ENCODE measurements around the gene NLGN1. TPM values are rescaled to one million over a fixed set of nuclear protein-coding genes. Genes with fewer than 3 reads are reported as not detected.
"Not testable (repeated sequence)": the region's sequence is repeated elsewhere in the genome, so short reads cannot be mapped to it uniquely, and the experiment has no call there.

Gene NLGN1
- total and polyA plus RNA-seq, 7 experiments from 2014 or later, result not detected

GRCh38 chr3:173381936-173382335 lies 15.6 kb upstream of the NLGN1 start:
- ATAC-seq, CTCF ChIA-PET: not testable (repeated sequence)

GRCh38 chr3:173395073-173395411 lies 2.5 kb upstream of the NLGN1 start:
- DNase-seq (no peak), ATAC-seq (peak; percentile 62)
- CTCF ChIA-PET, result no interaction called here
- H3K27me3 ChIP-seq (ENCODE audit: control insufficient read depth in 2 of 2, insufficient read depth in 2 of 2, low read length in 2 of 2), result peaks cover 3 to 9% of the 10 kb centered on the region in 2 donors
- peaks cover 0 to 36% (median 5%) of the 10 kb centered on the region in 11 donors for H3K9me3 Mint-ChIP-seq
- intact Hi-C loops (cut with micrococcal nuclease), result loop anchor here in 1 of 2 donors (10.0 kb wide), 1 partner anchor 190 kb away; no protein-coding TSS in a partner anchor
- H3K27me3 Mint-ChIP-seq, result peaks cover 60 to 68% (median 63%) of the 10 kb centered on the region in 5 donors
- H3K4me1 ChIP-seq (ENCODE audit: control insufficient read depth in 2 of 2, insufficient read depth in 2 of 2, low read length in 2 of 2), result peaks cover 0 to 3% of the 10 kb centered on the region in 2 donors
- H3K4me3 Mint-ChIP-seq, result peak overlapping the region; percentile 71 to 86 (median 80)
- peak overlapping the region in 3 of 9 donors; percentile 41 to 81 (median 66) for H3K27ac Mint-ChIP-seq
- H3K36me3 ChIP-seq (ENCODE audit: control insufficient read depth in 2 of 3, insufficient read depth in 3 of 3, low read length in 3 of 3), result no peaks in the 10 kb centered on the region
- no peaks in the 10 kb centered on the region for H3K9me3 ChIP-seq (ENCODE audit: control insufficient read depth in 2 of 3, low read length in 3 of 3)
- POLR2A ChIA-PET, result no interaction called here
- H3K4me1 Mint-ChIP-seq, result peaks cover 23 to 39% (median 31%) of the 10 kb centered on the region in 7 donors
- no peak overlapping the region for H3K27ac ChIP-seq (ENCODE audit: low read depth, low read length)
- H3K36me3 Mint-ChIP-seq, result peaks cover 0 to 7% (median 0%) of the 10 kb centered on the region in 5 donors
- H3K4me3 ChIP-seq (ENCODE audit: low read length), result peak overlapping the region; percentile 38

More at GRCh38 chr3:173381936-173382335, 15.6 kb upstream of the NLGN1 start:
- H3K36me3 ChIP-seq (ENCODE audit: control insufficient read depth in 2 of 3, insufficient read depth in 3 of 3, low read length in 3 of 3); H3K4me1 Mint-ChIP-seq; H3K27me3 Mint-ChIP-seq; DNase-seq; H3K4me1 ChIP-seq (ENCODE audit: control insufficient read depth in 2 of 2, insufficient read depth in 2 of 2, low read length in 2 of 2); H3K4me3 ChIP-seq (ENCODE audit: low read length); H3K27ac Mint-ChIP-seq; H3K27ac ChIP-seq (ENCODE audit: low read depth, low read length); H3K4me3 Mint-ChIP-seq; H3K9me3 ChIP-seq (ENCODE audit: control insufficient read depth in 2 of 3, low read length in 3 of 3); POLR2A ChIA-PET; H3K36me3 Mint-ChIP-seq; intact Hi-C loops (cut with micrococcal nuclease); H3K27me3 ChIP-seq (ENCODE audit: control insufficient read depth in 2 of 2, insufficient read depth in 2 of 2, low read length in 2 of 2): not testable (repeated sequence)
- H3K9me3 Mint-ChIP-seq, result peaks cover 0 to 23% (median 6%) of the 10 kb centered on the region in 11 donors

DNA sequence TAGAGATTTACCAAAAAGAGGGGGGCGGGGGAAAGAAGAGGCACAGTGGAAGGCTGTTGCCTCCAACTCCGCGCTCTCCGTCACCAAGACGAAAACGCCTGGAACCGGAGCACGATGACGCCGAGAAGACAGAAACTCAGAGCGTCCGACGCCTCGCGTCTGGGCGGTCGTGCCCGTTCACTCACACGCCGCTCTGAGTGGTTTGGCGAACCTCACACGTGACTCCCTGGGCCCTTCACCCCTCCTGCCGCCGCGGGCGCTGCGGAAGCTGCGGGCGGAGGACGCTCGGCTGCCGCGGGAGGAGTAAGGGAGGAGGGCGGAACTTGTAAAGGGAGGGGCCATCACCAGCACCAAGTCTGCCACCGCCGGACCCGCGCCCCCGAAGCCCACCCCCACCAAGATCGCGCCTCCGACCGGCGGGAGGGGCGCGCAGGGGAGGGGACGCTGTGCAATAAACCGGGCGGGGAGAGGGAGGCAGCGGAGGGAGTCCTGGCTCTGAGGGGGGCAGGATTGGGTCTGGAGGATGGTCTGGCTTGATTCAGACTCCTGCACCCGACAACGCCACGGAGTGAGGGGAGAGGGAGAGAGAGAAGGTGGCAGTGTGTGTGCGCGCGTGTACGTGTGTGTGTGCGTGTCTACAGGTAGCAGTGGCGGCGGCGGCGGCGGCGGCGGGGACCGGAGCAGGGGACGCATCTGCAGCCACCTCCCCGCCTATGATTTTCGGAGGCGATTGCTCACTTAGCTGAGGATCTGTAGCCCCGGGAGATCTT lies 1.9 kb upstream of the NLGN1 start:
- H3K36me3 ChIP-seq (ENCODE audit: control insufficient read depth in 2 of 3, insufficient read depth in 3 of 3, low read length in 3 of 3), result no peaks in the 10 kb centered on the region
- Mint-ChIP-seq H3K9me3 (peaks cover 0 to 40% (median 6%) of the 10 kb centered on the region in 11 donors), H3K27ac (peak overlapping the region in 3 of 9 donors; percentile 14 to 81 (median 66)), H3K4me1 (peaks cover 23 to 39% (median 31%) of the 10 kb centered on the region in 7 donors), H3K36me3 (peaks cover 0 to 7% (median 0%) of the 10 kb centered on the region in 5 donors), H3K4me3 (peak overlapping the region; percentile 71 to 86 (median 81)), H3K27me3 (peaks cover 65 to 73% (median 68%) of the 10 kb centered on the region in 5 donors)
- intact Hi-C loops (cut with micrococcal nuclease), result loop anchor here in 1 of 2 donors (10.0 kb wide), 1 partner anchor 189 kb away; no protein-coding TSS in a partner anchor
- peak in 8 of 9 donors; percentile 10 to 57 (median 30) for DNase-seq
- no peaks in the 10 kb centered on the region for H3K9me3 ChIP-seq (ENCODE audit: control insufficient read depth in 2 of 3, low read length in 3 of 3)
- ATAC-seq, result peak; percentile 86
- H3K27me3 ChIP-seq (ENCODE audit: control insufficient read depth in 2 of 2, insufficient read depth in 2 of 2, low read length in 2 of 2), result peaks cover 3 to 9% of the 10 kb centered on the region in 2 donors
- H3K4me1 ChIP-seq (ENCODE audit: control insufficient read depth in 2 of 2, insufficient read depth in 2 of 2, low read length in 2 of 2), result peaks cover 0 to 3% of the 10 kb centered on the region in 2 donors
- CTCF ChIA-PET, result no interaction called here
- POLR2A ChIA-PET, result no interaction called here
- no peak overlapping the region for H3K27ac ChIP-seq (ENCODE audit: low read depth, low read length)
- H3K4me3 ChIP-seq (ENCODE audit: low read length), result peak overlapping the region; percentile 38

DNA sequence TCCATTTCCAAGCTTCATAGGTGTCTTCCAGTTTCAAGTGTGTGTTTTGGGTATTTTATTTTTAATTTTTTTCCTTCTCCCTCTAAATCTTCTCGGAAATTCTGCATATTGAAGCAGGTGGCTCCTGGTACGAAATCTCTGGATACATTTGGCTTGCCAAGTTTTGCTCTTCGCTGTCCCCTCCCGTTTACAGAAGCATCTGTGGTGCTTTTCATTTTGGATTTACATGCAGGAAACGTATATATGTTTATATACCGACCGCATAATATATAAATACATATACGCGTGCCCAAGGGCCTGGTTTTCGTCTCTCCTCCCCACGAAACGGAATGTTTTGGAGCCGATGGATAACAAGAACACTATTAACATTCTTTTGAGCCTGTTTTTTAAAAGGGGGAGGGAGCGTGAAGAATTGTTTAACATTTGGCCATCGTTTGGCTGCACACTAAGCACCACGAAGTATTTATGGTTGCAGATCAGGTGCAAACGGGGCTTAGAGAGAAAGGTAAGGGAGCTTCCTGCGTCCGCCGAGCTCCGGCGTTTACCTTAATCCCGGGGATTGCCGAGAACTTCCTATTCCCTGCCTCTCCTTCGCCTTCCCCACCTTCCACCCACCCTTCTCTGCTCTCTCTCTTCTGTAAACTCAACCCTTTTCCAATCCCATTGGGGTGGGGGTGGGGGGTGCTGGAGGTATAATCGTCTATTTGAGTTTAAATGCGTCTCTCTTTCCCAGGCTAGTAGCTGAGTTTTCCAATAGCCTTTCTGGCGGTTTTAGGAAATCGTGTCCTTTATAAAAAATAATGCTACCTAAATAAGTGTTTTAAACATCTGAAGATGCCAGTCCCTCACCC lies 1.1 kb upstream of the NLGN1 start:
- Histone ChIP-seq H3K27ac (ENCODE audit: low read depth, low read length) (no peak overlapping the region), H3K27me3 (ENCODE audit: control insufficient read depth in 2 of 2, insufficient read depth in 2 of 2, low read length in 2 of 2) (peaks cover 3 to 9% of the 10 kb centered on the region in 2 donors), H3K36me3 (ENCODE audit: control insufficient read depth in 2 of 3, insufficient read depth in 3 of 3, low read length in 3 of 3) (no peaks in the 10 kb centered on the region), H3K9me3 (ENCODE audit: control insufficient read depth in 2 of 3, low read length in 3 of 3) (no peaks in the 10 kb centered on the region), H3K4me1 (ENCODE audit: control insufficient read depth in 2 of 2, insufficient read depth in 2 of 2, low read length in 2 of 2) (peaks cover 0 to 3% of the 10 kb centered on the region in 2 donors), H3K4me3 (ENCODE audit: low read length) (no peak overlapping the region)
- no peak for ATAC-seq
- no peak for DNase-seq
- peak overlapping the region; percentile 71 to 86 (median 79) for H3K4me3 Mint-ChIP-seq
- H3K36me3 Mint-ChIP-seq, result peaks cover 0 to 7% (median 0%) of the 10 kb centered on the region in 5 donors
- intact Hi-C loops (cut with micrococcal nuclease), result loop anchor here in 1 of 2 donors (10.0 kb wide), 1 partner anchor 188 kb away; no protein-coding TSS in a partner anchor
- peak overlapping the region in 3 of 9 donors; percentile 7 to 31 (median 14) for H3K27ac Mint-ChIP-seq
- peaks cover 23 to 39% (median 31%) of the 10 kb centered on the region in 7 donors for H3K4me1 Mint-ChIP-seq
- peaks cover 63 to 68% (median 66%) of the 10 kb centered on the region in 5 donors for H3K27me3 Mint-ChIP-seq
- H3K9me3 Mint-ChIP-seq, result peaks cover 0 to 34% (median 6%) of the 10 kb centered on the region in 11 donors
- ChIA-PET CTCF (no interaction called here), POLR2A (no interaction called here)

GRCh38 chr3:173398111-173398479 lies 551 bp downstream of the NLGN1 start:
- Mint-ChIP-seq H3K27ac (peak overlapping the region in 1 of 9 donors; percentile 63), H3K4me3 (peak overlapping the region in 8 of 10 donors; percentile 17 to 86 (median 45)), H3K36me3 (peaks cover 0 to 7% (median 0%) of the 10 kb centered on the region in 5 donors), H3K4me1 (peaks cover 23 to 39% (median 31%) of the 10 kb centered on the region in 7 donors), H3K9me3 (peaks cover 0 to 34% (median 5%) of the 10 kb centered on the region in 11 donors), H3K27me3 (peaks cover 62 to 72% (median 65%) of the 10 kb centered on the region in 5 donors)
- Histone ChIP-seq H3K27me3 (ENCODE audit: control insufficient read depth in 2 of 2, insufficient read depth in 2 of 2, low read length in 2 of 2) (peaks cover 3 to 9% of the 10 kb centered on the region in 2 donors), H3K4me1 (ENCODE audit: control insufficient read depth in 2 of 2, insufficient read depth in 2 of 2, low read length in 2 of 2) (peaks cover 0 to 3% of the 10 kb centered on the region in 2 donors), H3K27ac (ENCODE audit: low read depth, low read length) (no peak overlapping the region), H3K36me3 (ENCODE audit: control insufficient read depth in 2 of 3, insufficient read depth in 3 of 3, low read length in 3 of 3) (no peaks in the 10 kb centered on the region), H3K4me3 (ENCODE audit: low read length) (no peak overlapping the region), H3K9me3 (ENCODE audit: control insufficient read depth in 2 of 3, low read length in 3 of 3) (no peaks in the 10 kb centered on the region)
- intact Hi-C loops (cut with micrococcal nuclease), result loop anchor here in 1 of 2 donors (10.0 kb wide), 1 partner anchor 187 kb away; no protein-coding TSS in a partner anchor
- CTCF ChIA-PET, result no interaction called here
- no peak for DNase-seq
- ATAC-seq, result no peak
- POLR2A ChIA-PET, result no interaction called here

GRCh38 chr3:173399044-173399443 lies 1.5 kb downstream of the NLGN1 start:
- ATAC-seq (no peak), DNase-seq (no peak)
- ChIA-PET POLR2A (interaction anchor here (0.6 kb wide), 1 partner anchor 485 kb away, joined by 3 read pairs; no protein-coding TSS in a partner anchor), CTCF (no interaction called here)
- H3K4me1 Mint-ChIP-seq, result peaks cover 23 to 39% (median 31%) of the 10 kb centered on the region in 7 donors
- intact Hi-C loops (cut with micrococcal nuclease), result loop anchor here in 1 of 2 donors (10.0 kb wide), 1 partner anchor 186 kb away; no protein-coding TSS in a partner anchor
- peaks cover 57 to 65% (median 61%) of the 10 kb centered on the region in 5 donors for H3K27me3 Mint-ChIP-seq
- Histone ChIP-seq H3K9me3 (ENCODE audit: control insufficient read depth in 2 of 3, low read length in 3 of 3) (no peaks in the 10 kb centered on the region), H3K4me3 (ENCODE audit: low read length) (no peak overlapping the region), H3K27ac (ENCODE audit: low read depth, low read length) (no peak overlapping the region), H3K27me3 (ENCODE audit: control insufficient read depth in 2 of 2, insufficient read depth in 2 of 2, low read length in 2 of 2) (peaks cover 3 to 9% of the 10 kb centered on the region in 2 donors), H3K4me1 (ENCODE audit: control insufficient read depth in 2 of 2, insufficient read depth in 2 of 2, low read length in 2 of 2) (peaks cover 0 to 3% of the 10 kb centered on the region in 2 donors), H3K36me3 (ENCODE audit: control insufficient read depth in 2 of 3, insufficient read depth in 3 of 3, low read length in 3 of 3) (no peaks in the 10 kb centered on the region)
- H3K36me3 Mint-ChIP-seq, result peaks cover 0 to 7% (median 0%) of the 10 kb centered on the region in 5 donors
- peaks cover 0 to 27% (median 5%) of the 10 kb centered on the region in 11 donors for H3K9me3 Mint-ChIP-seq
- H3K4me3 Mint-ChIP-seq, result no peak overlapping the region
- no peak overlapping the region for H3K27ac Mint-ChIP-seq
